ENCODE measurements around the gene AP2A2. TPM values are rescaled to one million over a fixed set of nuclear protein-coding genes. Genes with fewer than 3 reads are reported as not detected.

Gene AP2A2
- total RNA-seq, 1 donor from 2014 or later = 105 TPM

GRCh38 chr11:1048375-1049070 lies 122.9 kb downstream of the AP2A2 start:
- H3K27ac Mint-ChIP-seq (ENCODE audit: unreplicated experiment) = no peak overlapping the region
- H3K4me3 Mint-ChIP-seq (ENCODE audit: unreplicated experiment) = no peak overlapping the region
- peaks cover 24% of the 10 kb centered on the region for H3K27me3 Mint-ChIP-seq (ENCODE audit: low read depth, unreplicated experiment)
- Histone ChIP-seq H3K9ac (ENCODE audit: low read length) (no peak overlapping the region), H4K20me1 (ENCODE audit: insufficient read depth, low read length) (no peaks in the 10 kb centered on the region), H3K4me3 (ENCODE audit: insufficient read depth, low read depth, low read length) (no peak overlapping the region), H3K79me2 (ENCODE audit: insufficient read depth, low read length) (no peaks in the 10 kb centered on the region), H3K36me3 (ENCODE audit: insufficient read depth, low read length) (no peaks in the 10 kb centered on the region), H3K4me2 (ENCODE audit: low read length) (no peak overlapping the region), H2AFZ (ENCODE audit: low read depth, low read length) (no peak overlapping the region), H3K9me3 (ENCODE audit: insufficient read depth, low read depth, low read length) (no peaks in the 10 kb centered on the region), H3K27me3 (ENCODE audit: insufficient read depth, low read length) (peaks cover 13% of the 10 kb centered on the region), H3K27ac (ENCODE audit: low read depth, low read length) (no peak overlapping the region), H3K4me1 (ENCODE audit: insufficient read depth, low read length) (no peaks in the 10 kb centered on the region)
- no peaks in the 10 kb centered on the region for H3K9me3 Mint-ChIP-seq (ENCODE audit: unreplicated experiment)
- no peak for DNase-seq (ENCODE audit: low read depth)
- FAIRE-seq = no peak
- no peak for TF ChIP-seq CTCF (IDR thresholded peaks at IDR 0.05; ENCODE audit: insufficient read depth, low read depth, low read length)
- TF ChIP-seq EZH2 (IDR thresholded peaks at IDR 0.05; ENCODE audit: insufficient read depth, low read length) = no peak
- H3K4me1 Mint-ChIP-seq (ENCODE audit: low read depth, unreplicated experiment) = no peaks in the 10 kb centered on the region
- peaks cover 4% of the 10 kb centered on the region for H3K36me3 Mint-ChIP-seq (ENCODE audit: low read depth, unreplicated experiment)

- H3K9me3 Mint-ChIP-seq (ENCODE audit: unreplicated experiment) = no peaks in the 10 kb centered on the region
- H3K4me1 Mint-ChIP-seq (ENCODE audit: low read depth, unreplicated experiment) = no peaks in the 10 kb centered on the region
- H3K9ac ChIP-seq (ENCODE audit: low read length) = no peak overlapping the region
- H3K27ac ChIP-seq (ENCODE audit: low read depth, low read length) = no peak overlapping the region
- peaks cover 4% of the 10 kb centered on the region for H3K36me3 Mint-ChIP-seq (ENCODE audit: low read depth, unreplicated experiment)
- peaks cover 13% of the 10 kb centered on the region for H3K27me3 ChIP-seq (ENCODE audit: insufficient read depth, low read length)
- H3K36me3 ChIP-seq (ENCODE audit: insufficient read depth, low read length) = no peaks in the 10 kb centered on the region
- no peaks in the 10 kb centered on the region for H3K9me3 ChIP-seq (ENCODE audit: insufficient read depth, low read depth, low read length)
- no peak overlapping the region for H3K4me2 ChIP-seq (ENCODE audit: low read length)
- no peak for DNase-seq (ENCODE audit: low read depth)
- peaks cover 22% of the 10 kb centered on the region for H3K27me3 Mint-ChIP-seq (ENCODE audit: low read depth, unreplicated experiment)
- no peak overlapping the region for H2AFZ ChIP-seq (ENCODE audit: low read depth, low read length)
- H3K4me3 Mint-ChIP-seq (ENCODE audit: unreplicated experiment) = no peak overlapping the region
- FAIRE-seq = no peak
- no peak for TF ChIP-seq EZH2 (IDR thresholded peaks at IDR 0.05; ENCODE audit: insufficient read depth, low read length)
- TF ChIP-seq CTCF (IDR thresholded peaks at IDR 0.05; ENCODE audit: insufficient read depth, low read depth, low read length) = no peak
- no peaks in the 10 kb centered on the region for H4K20me1 ChIP-seq (ENCODE audit: insufficient read depth, low read length)
- H3K4me3 ChIP-seq (ENCODE audit: insufficient read depth, low read depth, low read length) = no peak overlapping the region
- no peaks in the 10 kb centered on the region for H3K4me1 ChIP-seq (ENCODE audit: insufficient read depth, low read length)
- no peaks in the 10 kb centered on the region for H3K79me2 ChIP-seq (ENCODE audit: insufficient read depth, low read length)
- no peak overlapping the region for H3K27ac Mint-ChIP-seq (ENCODE audit: unreplicated experiment)
Observed at GRCh38 chr11:1049071-1049405, 123.4 kb downstream of the AP2A2 start.

GRCh38 chr11:1049431-1049891 lies 123.8 kb downstream of the AP2A2 start:
- no peak overlapping the region for H3K4me3 ChIP-seq (ENCODE audit: insufficient read depth, low read depth, low read length)
- no peak overlapping the region for H3K27ac ChIP-seq (ENCODE audit: low read depth, low read length)
- Mint-ChIP-seq H3K27me3 (ENCODE audit: low read depth, unreplicated experiment) (peaks cover 21% of the 10 kb centered on the region), H3K36me3 (ENCODE audit: low read depth, unreplicated experiment) (peaks cover 4% of the 10 kb centered on the region), H3K4me3 (ENCODE audit: unreplicated experiment) (no peak overlapping the region), H3K27ac (ENCODE audit: unreplicated experiment) (no peak overlapping the region), H3K4me1 (ENCODE audit: low read depth, unreplicated experiment) (no peaks in the 10 kb centered on the region), H3K9me3 (ENCODE audit: unreplicated experiment) (no peaks in the 10 kb centered on the region)
- FAIRE-seq (no peak), DNase-seq (ENCODE audit: low read depth) (no peak)
- no peaks in the 10 kb centered on the region for H4K20me1 ChIP-seq (ENCODE audit: insufficient read depth, low read length)
- H3K27me3 ChIP-seq (ENCODE audit: insufficient read depth, low read length) = peaks cover 13% of the 10 kb centered on the region
- no peaks in the 10 kb centered on the region for H3K36me3 ChIP-seq (ENCODE audit: insufficient read depth, low read length)
- no peaks in the 10 kb centered on the region for H3K4me1 ChIP-seq (ENCODE audit: insufficient read depth, low read length)
- H3K9me3 ChIP-seq (ENCODE audit: insufficient read depth, low read depth, low read length) = no peaks in the 10 kb centered on the region
- no peak overlapping the region for H2AFZ ChIP-seq (ENCODE audit: low read depth, low read length)
- H3K79me2 ChIP-seq (ENCODE audit: insufficient read depth, low read length) = no peaks in the 10 kb centered on the region
- TF ChIP-seq CTCF (IDR thresholded peaks at IDR 0.05; ENCODE audit: insufficient read depth, low read depth, low read length) (no peak), EZH2 (IDR thresholded peaks at IDR 0.05; ENCODE audit: insufficient read depth, low read length) (no peak)
- no peak overlapping the region for H3K9ac ChIP-seq (ENCODE audit: low read length)
- H3K4me2 ChIP-seq (ENCODE audit: low read length) = no peak overlapping the region
